Cardiac muscle cell (in vitro differentiated cells and primary cell): ENCODE data around the gene DPP10. TPM values are rescaled to one million over a fixed set of nuclear protein-coding genes. Genes with fewer than 3 reads are reported as not detected.

Experiments used
- DNase-seq, 2 donors: peaks; one replicate each; pipeline versions ENCODE4 v3.0.0 to v3.0.0-alpha.2; 2010 to 2017; ENCODE audit warnings: low read depth in 1 of 2, low spot score in 1 of 2
- H3K27ac ChIP-seq: fragments of 200-600 bp; sonication (generic); 2 replicates; pipeline ENCODE4 v1.5.1; 2016
- H3K27me3 ChIP-seq: fragments of 200-600 bp; sonication (generic); 2 replicates; pipeline ENCODE4 v1.6.0; 2016; ENCODE audit warnings: control low read depth
- H3K36me3 ChIP-seq: fragments of 200-600 bp; sonication (generic); 2 replicates; pipeline ENCODE4 v1.5.1; 2016; ENCODE audit warnings: control low read depth
- H3K4me1 ChIP-seq: fragments of 200-600 bp; sonication (generic); 2 replicates; pipeline ENCODE4 v1.8.1; 2017; ENCODE audit warnings: low read depth, mild to moderate bottlenecking, mixed run types
- H3K4me3 ChIP-seq: fragments of 200-600 bp; sonication (generic); 2 replicates; pipeline ENCODE4 v1.5.1; 2016; ENCODE audit warnings: mild to moderate bottlenecking
- H3K9me3 ChIP-seq: fragments of 200-600 bp; sonication (generic); 2 replicates; pipeline ENCODE4 v1.5.1; 2017; ENCODE audit warnings: low read depth, mild to moderate bottlenecking, control low read depth
- CTCF ChIP-seq: IDR thresholded peaks from 2 replicates; pipeline ENCODE4 v1.5.1; 2012; ENCODE audit warnings: low read depth, mild to moderate bottlenecking, low read length
- polyA plus RNA-seq: library from polyadenylated mRNA; unstranded; fragments of >200 nt; fragmentation: Nextera tagmentation; extraction: Ambion mirVana; gene quantifications from 2 replicates; pipeline ENCODE4 v1.2.1, GENCODE V29; 2016
- total RNA-seq: library from RNA; depleted of rRNA; stranded (reverse); fragments of >200 nt; gene quantifications from 2 replicates; pipeline ENCODE4 v1.2.3, GENCODE V29; 2016

The DPP10 gene
- total and polyA plus RNA-seq, 2 experiments from 2014 or later, result 1.1 to 1.4 TPM

DNA sequence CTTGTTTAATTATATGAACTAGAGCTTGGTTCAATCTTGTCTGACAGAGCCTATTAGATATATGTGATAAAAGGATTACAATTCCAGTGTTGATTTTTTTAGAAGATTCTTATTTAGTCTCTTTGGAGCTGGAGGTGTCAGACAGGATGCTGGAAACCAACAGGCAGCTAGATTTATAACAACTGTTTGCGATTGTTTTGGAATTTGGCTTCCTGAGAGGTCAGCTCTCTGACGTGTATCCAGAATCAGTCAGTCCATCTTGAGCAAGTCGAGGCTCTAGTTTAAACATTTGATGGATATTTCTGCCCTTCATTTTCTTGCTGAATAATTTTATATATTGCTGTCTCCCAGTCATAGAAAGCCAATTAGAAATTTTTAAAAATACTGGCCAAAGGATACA, 1062.9 kb downstream of the DPP10 start:
- DNase-seq, result no peak
- no peak overlapping the region for H3K27ac ChIP-seq
- H3K9me3 ChIP-seq, result no peaks in the 10 kb centered on the region
- no peaks in the 10 kb centered on the region for H3K4me1 ChIP-seq
- no peaks in the 10 kb centered on the region for H3K27me3 ChIP-seq
- H3K36me3 ChIP-seq, result no peaks in the 10 kb centered on the region
- TF ChIP-seq CTCF, result no peak
- no peak overlapping the region for H3K4me3 ChIP-seq

- no peaks in the 10 kb centered on the region for H3K27me3 ChIP-seq
- no peaks in the 10 kb centered on the region for H3K36me3 ChIP-seq
- no peaks in the 10 kb centered on the region for H3K9me3 ChIP-seq
- DNase-seq, result no peak
- no peak overlapping the region for H3K4me3 ChIP-seq
- H3K27ac ChIP-seq, result no peak overlapping the region
- no peaks in the 10 kb centered on the region for H3K4me1 ChIP-seq
- no peak for TF ChIP-seq CTCF
Observed at GRCh38 chr2:115520727-115521126, 1078.3 kb downstream of the DPP10 start.

DNA sequence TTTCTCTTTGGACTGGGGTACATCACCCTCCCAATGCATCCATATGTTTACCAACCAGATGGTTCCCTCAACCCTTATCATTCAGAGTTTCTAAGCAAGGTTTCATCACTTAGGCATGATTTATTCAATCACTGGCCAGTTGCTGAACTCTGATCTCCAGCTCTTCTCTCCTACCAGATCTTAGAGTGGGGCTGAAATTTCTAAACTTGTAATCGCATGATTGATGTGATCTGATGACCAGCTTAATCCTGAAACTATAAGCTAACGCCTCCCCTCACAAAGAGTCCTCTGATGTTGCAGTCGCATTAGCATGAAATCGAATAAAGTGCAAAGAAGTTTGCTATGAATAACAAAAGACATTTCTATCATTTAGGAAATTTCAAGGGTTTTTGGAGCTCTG, 1082.0 kb downstream of the DPP10 start:
- H3K4me3 ChIP-seq, result no peak overlapping the region
- H3K4me1 ChIP-seq, result no peaks in the 10 kb centered on the region
- no peaks in the 10 kb centered on the region for H3K9me3 ChIP-seq
- H3K27ac ChIP-seq, result no peak overlapping the region
- H3K27me3 ChIP-seq, result no peaks in the 10 kb centered on the region
- no peak for DNase-seq
- H3K36me3 ChIP-seq, result no peaks in the 10 kb centered on the region
- TF ChIP-seq CTCF, result no peak

DNA sequence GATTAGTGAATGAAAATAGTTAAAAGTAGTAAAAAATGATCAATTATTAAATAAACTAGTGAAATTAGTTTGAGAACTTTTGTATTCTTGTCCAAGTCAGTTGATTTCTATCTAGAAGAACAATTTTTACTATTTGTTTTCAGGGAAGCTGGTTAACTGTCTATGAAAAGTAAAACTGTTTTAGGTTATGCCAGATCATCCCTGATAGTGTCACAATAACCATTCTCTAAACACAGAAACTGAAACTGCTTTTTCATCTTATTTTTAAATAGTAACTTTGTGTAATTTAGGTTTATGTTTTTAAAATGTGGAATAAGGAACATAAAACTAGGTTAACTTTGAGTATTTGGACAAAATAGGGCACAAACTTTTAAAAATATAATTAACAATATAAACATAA, 1087.2 kb downstream of the DPP10 start:
- no peaks in the 10 kb centered on the region for H3K36me3 ChIP-seq
- no peaks in the 10 kb centered on the region for H3K9me3 ChIP-seq
- no peak for TF ChIP-seq CTCF
- H3K27ac ChIP-seq, result no peak overlapping the region
- DNase-seq, result no peak
- no peak overlapping the region for H3K4me3 ChIP-seq
- H3K27me3 ChIP-seq, result no peaks in the 10 kb centered on the region
- no peaks in the 10 kb centered on the region for H3K4me1 ChIP-seq

GRCh38 chr2:115533081-115533480, 1090.6 kb downstream of the DPP10 start:
- TF ChIP-seq CTCF, result no peak
- H3K4me1 ChIP-seq, result no peaks in the 10 kb centered on the region
- no peak overlapping the region for H3K27ac ChIP-seq
- DNase-seq, result no peak
- H3K4me3 ChIP-seq, result no peak overlapping the region
- no peaks in the 10 kb centered on the region for H3K27me3 ChIP-seq
- no peaks in the 10 kb centered on the region for H3K9me3 ChIP-seq
- H3K36me3 ChIP-seq, result no peaks in the 10 kb centered on the region

DNA sequence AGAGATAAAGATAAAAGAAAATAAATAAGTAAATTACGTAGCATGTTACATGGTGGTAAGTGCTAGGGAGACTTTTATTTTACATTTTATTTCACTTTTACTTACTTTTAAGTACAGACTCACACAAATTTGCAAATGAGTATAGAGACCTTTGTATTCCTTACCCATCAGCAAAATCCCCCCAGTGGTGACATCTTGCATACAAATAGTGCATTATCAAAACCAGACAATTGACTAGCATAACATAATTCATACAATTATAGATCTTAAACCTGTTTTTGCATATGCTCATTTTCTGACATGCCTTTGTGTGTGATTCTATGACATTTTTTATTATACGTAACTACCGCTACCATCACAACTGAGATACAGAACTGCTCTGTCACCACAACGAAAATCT, 1099.4 kb downstream of the DPP10 start:
- no peak for DNase-seq
- no peak overlapping the region for H3K27ac ChIP-seq
- no peaks in the 10 kb centered on the region for H3K9me3 ChIP-seq
- H3K27me3 ChIP-seq, result no peaks in the 10 kb centered on the region
- H3K4me1 ChIP-seq, result no peaks in the 10 kb centered on the region
- TF ChIP-seq CTCF, result no peak
- H3K36me3 ChIP-seq, result no peaks in the 10 kb centered on the region
- H3K4me3 ChIP-seq, result no peak overlapping the region
